NT2/D1 (cell line): ENCODE data around the gene TXK.

Experiments used
- YY1 ChIP-seq: IDR thresholded peaks from 2 replicates; pipeline ENCODE4 v1.6.1; 2011; ENCODE audit not compliant: insufficient read length, insufficient read depth
- ZNF274 ChIP-seq: IDR thresholded peaks from 2 replicates; pipeline ENCODE4 v1.6.1; 2011; ENCODE audit warnings: mild to moderate bottlenecking, low read depth, low read length

GRCh38 chr4:48047421-48047844 is 86.6 kb downstream of the TXK start:
- no peak for TF ChIP-seq ZNF274
- TF ChIP-seq YY1: no peak
